ENCODE results near the gene THOC2. TPM values are rescaled to one million over a fixed set of nuclear protein-coding genes. Genes with fewer than 3 reads are reported as not detected.
"Not testable (repeated sequence)": the region's sequence is repeated elsewhere in the genome, so short reads cannot be mapped to it uniquely, and the experiment has no call there.

Gene THOC2
- total RNA-seq, 1 donor from 2014 or later, result 60.8 TPM

- not testable (repeated sequence) for DNase-seq (ENCODE audit: low read depth, low spot score)
These were observed 53.0 kb downstream of the THOC2 start for GRCh38 chrX:123679733-123680460.

- DNase-seq (ENCODE audit: low read depth, low spot score), result no peak
These were observed 57.7 kb downstream of the THOC2 start for GRCh38 chrX:123675154-123675553.

GRCh38 chrX:123673813-123674212 lies 59.0 kb downstream of the THOC2 start:
- no peak for DNase-seq (ENCODE audit: low read depth, low spot score)

- DNase-seq (ENCODE audit: low read depth, low spot score), result no peak
These were observed 67.7 kb downstream of the THOC2 start for GRCh38 chrX:123665197-123665596.

- not testable (repeated sequence) for DNase-seq (ENCODE audit: low read depth, low spot score)
These were observed 68.2 kb downstream of the THOC2 start for GRCh38 chrX:123664467-123665167.

GRCh38 chrX:123663720-123664119 lies 69.1 kb downstream of the THOC2 start:
- not testable (repeated sequence) for DNase-seq (ENCODE audit: low read depth, low spot score)

- DNase-seq (ENCODE audit: low read depth, low spot score), result not testable (repeated sequence)
These were observed 76.3 kb downstream of the THOC2 start for GRCh38 chrX:123656507-123656906.

GRCh38 chrX:123648811-123649181 lies 84.1 kb downstream of the THOC2 start:
- not testable (repeated sequence) for DNase-seq (ENCODE audit: low read depth, low spot score)

GRCh38 chrX:123648028-123648810 lies 84.6 kb downstream of the THOC2 start:
- no peak for DNase-seq (ENCODE audit: low read depth, low spot score)

GRCh38 chrX:123647244-123647643 lies 85.6 kb downstream of the THOC2 start:
- no peak for DNase-seq (ENCODE audit: low read depth, low spot score)

GRCh38 chrX:123629502-123629901 lies 103.3 kb downstream of the THOC2 start:
- no peak for DNase-seq (ENCODE audit: low read depth, low spot score)

GRCh38 chrX:123626962-123627361 lies 105.9 kb downstream of the THOC2 start:
- no peak for DNase-seq (ENCODE audit: low read depth, low spot score)

GRCh38 chrX:123625952-123626351 lies 106.9 kb downstream of the THOC2 start:
- no peak for DNase-seq (ENCODE audit: low read depth, low spot score)

GRCh38 chrX:123625477-123625876 lies 107.4 kb downstream of the THOC2 start:
- no peak for DNase-seq (ENCODE audit: low read depth, low spot score)

GRCh38 chrX:123617007-123617406 lies 115.8 kb downstream of the THOC2 start:
- DNase-seq (ENCODE audit: low read depth, low spot score), result no peak

GRCh38 chrX:123610915-123611314 lies 121.9 kb downstream of the THOC2 start:
- DNase-seq (ENCODE audit: low read depth, low spot score), result no peak

GRCh38 chrX:123607806-123608205 lies 125.0 kb downstream of the THOC2 start:
- no peak for DNase-seq (ENCODE audit: low read depth, low spot score)

GRCh38 chrX:123607270-123607669 lies 125.6 kb downstream of the THOC2 start:
- no peak for DNase-seq (ENCODE audit: low read depth, low spot score)

GRCh38 chrX:123603491-123603890 lies 129.4 kb downstream of the THOC2 start:
- no peak for DNase-seq (ENCODE audit: low read depth, low spot score)

- no peak for DNase-seq (ENCODE audit: low read depth, low spot score)
These were observed 131.4 kb downstream of the THOC2 start for GRCh38 chrX:123601437-123601836.

GRCh38 chrX:123600181-123600580 lies 132.7 kb downstream of the THOC2 start:
- no peak for DNase-seq (ENCODE audit: low read depth, low spot score)

- no peak for DNase-seq (ENCODE audit: low read depth, low spot score)
These were observed 141.9 kb downstream of the THOC2 start for GRCh38 chrX:123590842-123591486.

Data from pulmonary artery endothelial cell (primary cell).